Brain microvascular endothelial cell (primary cell): ENCODE measurements around the gene FANCD2.
"Not testable (repeated sequence)": the region's sequence is repeated elsewhere in the genome, so short reads cannot be mapped to it uniquely, and the experiment has no call there.

ENCODE experiments used
- DNase-seq: peaks from one replicate; pipeline ENCODE4 v3.0.0-alpha.2; 2020
- H3K27ac ChIP-seq: fragments of 250-450 bp; sonication (Bioruptor Pico); 2 replicates; pipeline ENCODE4 v1.5.1; 2020; ENCODE audit warnings: mild to moderate bottlenecking, moderate library complexity
- H3K27me3 ChIP-seq: fragments of 250-450 bp; sonication (Bioruptor Pico); replicated peaks from 2 replicates; pipeline ENCODE4 v1.5.1; 2020; ENCODE audit warnings: mild to moderate bottlenecking
- H3K36me3 ChIP-seq: fragments of 250-450 bp; sonication (Bioruptor Pico); replicated peaks from 2 replicates; pipeline ENCODE4 v1.5.1; 2020; ENCODE audit warnings: mild to moderate bottlenecking
- H3K4me3 ChIP-seq: 2 replicates; pipeline ENCODE4 v1.5.1; 2011; ENCODE audit warnings: low read depth, mild to moderate bottlenecking, control low read depth, low read length, moderate library complexity
- CTCF ChIP-seq: IDR thresholded peaks from 2 replicates; pipeline ENCODE4 v1.5.1; 2011; ENCODE audit warnings: low read depth, mild to moderate bottlenecking, moderate library complexity, low read length, control low read depth, inconsistent platforms; ENCODE audit errors: missing control alignments
- in situ Hi-C: cut with HindIII; loops from 2 replicates; pipeline ENCODE4 v1.10.0; 2017; ENCODE audit warnings: low sequenced_read_pairs, low pct_ligation_motif_present

The FANCD2 gene

GRCh38 chr3:10010878-10011465 is 15.3 kb upstream of the FANCD2 start:
- H3K4me3 ChIP-seq, result peak overlapping the region; percentile 62
- H3K36me3 ChIP-seq, result no peaks in the 10 kb centered on the region
- no peak overlapping the region for H3K27ac ChIP-seq
- H3K27me3 ChIP-seq, result no peaks in the 10 kb centered on the region
- in situ Hi-C loops, result no loop called here
- peak; percentile 93 for DNase-seq
- no peak for TF ChIP-seq CTCF

- Histone ChIP-seq H3K4me3 (no peak overlapping the region), H3K36me3 (no peaks in the 10 kb centered on the region), H3K27me3 (no peaks in the 10 kb centered on the region), H3K27ac (no peak overlapping the region)
- no peak for TF ChIP-seq CTCF
- no peak for DNase-seq
- in situ Hi-C loops, result no loop called here
These were observed 14.6 kb upstream of the FANCD2 start for GRCh38 chr3:10011631-10012030.

- Histone ChIP-seq H3K4me3 (no peak overlapping the region), H3K36me3 (no peaks in the 10 kb centered on the region), H3K27me3 (no peaks in the 10 kb centered on the region), H3K27ac (no peak overlapping the region)
- no peak for DNase-seq
- in situ Hi-C loops, result no loop called here
- TF ChIP-seq CTCF, result no peak
These were observed 14.1 kb upstream of the FANCD2 start for GRCh38 chr3:10012106-10012505.

GRCh38 chr3:10015461-10015904 is 10.8 kb upstream of the FANCD2 start:
- DNase-seq, result peak; percentile 92
- H3K27me3 ChIP-seq, result no peaks in the 10 kb centered on the region
- in situ Hi-C loops, result no loop called here
- no peaks in the 10 kb centered on the region for H3K36me3 ChIP-seq
- peak overlapping the region; percentile 60 for H3K27ac ChIP-seq
- TF ChIP-seq CTCF, result no peak
- peak overlapping the region; percentile 20 for H3K4me3 ChIP-seq

GRCh38 chr3:10017636-10018292 is 8.5 kb upstream of the FANCD2 start:
- in situ Hi-C loops, result no loop called here
- no peak overlapping the region for H3K27ac ChIP-seq
- H3K36me3 ChIP-seq, result peaks cover 15% of the 10 kb centered on the region
- no peak overlapping the region for H3K4me3 ChIP-seq
- H3K27me3 ChIP-seq, result no peaks in the 10 kb centered on the region
- peak; percentile 70 for DNase-seq
- no peak for TF ChIP-seq CTCF

- H3K27me3 ChIP-seq, DNase-seq, H3K27ac ChIP-seq, H3K4me3 ChIP-seq, in situ Hi-C loops: not testable (repeated sequence)
- peaks cover 15% of the 10 kb centered on the region for H3K36me3 ChIP-seq
These were observed 7.4 kb upstream of the FANCD2 start for GRCh38 chr3:10018806-10019205.
